IPS-20b (cell line): ENCODE measurements around the gene TSPAN6.
A peak's percentile ranks its signal among the peaks of the same experiment; 100 is the strongest.

ENCODE experiments used
- H3K27ac ChIP-seq: one replicate; pipeline ENCODE4 v1.5.1; 2013; ENCODE audit warnings: low read length
- H3K27me3 ChIP-seq: 2 replicates; pipeline ENCODE4 v1.6.1; 2013; ENCODE audit warnings: mild to moderate bottlenecking, low read length, inconsistent platforms; ENCODE audit not compliant: insufficient read depth
- H3K36me3 ChIP-seq: 2 replicates; pipeline ENCODE4 v1.6.1; 2013; ENCODE audit warnings: low read depth, mild to moderate bottlenecking, inconsistent platforms, low read length, moderate library complexity; ENCODE audit not compliant: insufficient read depth
- H3K4me1 ChIP-seq: 2 replicates; pipeline ENCODE4 v1.6.1; 2013; ENCODE audit warnings: mild to moderate bottlenecking, control low read depth, inconsistent platforms, low read length, moderate library complexity; ENCODE audit not compliant: insufficient read depth
- H3K4me3 ChIP-seq: 2 replicates; pipeline ENCODE4 v1.5.1; 2013; ENCODE audit warnings: mild to moderate bottlenecking, low read length, inconsistent platforms
- H3K9ac ChIP-seq: 2 replicates; pipeline ENCODE4 v1.6.1; 2013; ENCODE audit warnings: low read depth, mild to moderate bottlenecking, inconsistent platforms, low read length, moderate library complexity
- H3K9me3 ChIP-seq: 2 replicates; pipeline ENCODE4 v1.6.1; 2013; ENCODE audit warnings: mild to moderate bottlenecking, low read depth, low read length, inconsistent platforms; ENCODE audit not compliant: insufficient read depth

The TSPAN6 gene, protein sequence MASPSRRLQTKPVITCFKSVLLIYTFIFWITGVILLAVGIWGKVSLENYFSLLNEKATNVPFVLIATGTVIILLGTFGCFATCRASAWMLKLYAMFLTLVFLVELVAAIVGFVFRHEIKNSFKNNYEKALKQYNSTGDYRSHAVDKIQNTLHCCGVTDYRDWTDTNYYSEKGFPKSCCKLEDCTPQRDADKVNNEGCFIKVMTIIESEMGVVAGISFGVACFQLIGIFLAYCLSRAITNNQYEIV

DNA sequence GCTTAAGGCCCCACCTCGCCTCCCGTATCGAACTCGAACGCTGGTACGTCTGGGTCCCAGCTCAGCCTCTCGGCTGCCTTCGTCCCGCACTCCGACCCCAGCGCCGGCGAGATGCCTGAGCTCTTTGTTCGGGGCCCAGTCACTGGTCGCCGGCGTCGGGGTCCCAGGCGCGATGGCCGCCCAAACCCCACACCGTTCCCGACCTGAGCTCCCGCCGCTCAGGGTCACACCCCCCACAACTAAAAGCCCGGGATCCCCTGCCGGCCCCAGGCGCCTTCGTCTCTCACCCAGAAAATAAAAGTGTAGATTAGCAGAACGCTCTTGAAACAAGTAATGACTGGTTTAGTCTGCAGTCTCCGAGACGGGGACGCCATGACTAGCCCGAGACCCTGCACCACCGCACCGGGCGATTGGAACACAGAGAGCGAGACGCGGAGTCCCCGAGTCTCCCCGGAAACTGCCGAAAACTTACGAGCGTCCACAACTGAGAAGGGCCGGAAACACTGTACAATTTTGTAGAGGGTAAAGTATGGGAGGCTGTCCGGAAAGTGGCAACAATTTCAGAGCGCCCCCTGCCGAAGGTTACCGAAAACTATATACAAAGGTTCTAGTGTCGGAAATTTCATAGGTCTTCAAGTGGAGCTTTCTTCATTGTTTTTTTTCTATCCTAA lies at the start of gene TSPAN6:
Gene TSPAN6, minus strand, starts transcription at position 486 of the 671 bp plus-strand sequence. Its CDS starts 112 bp downstream, at position 374.
- Histone ChIP-seq H3K27me3 (no peaks in the 10 kb centered on the region), H3K36me3 (peaks cover 33% of the 10 kb centered on the region), H3K4me1 (0 out of 2 replicates have a peak, but pooled peaks cover 4% of the 10 kb centered on the region), H3K4me3 (peak within 1 kb of the TSS; percentile 89), H3K9me3 (no peaks in the 10 kb centered on the region), H3K9ac (peak within 1 kb of the TSS; percentile 94), H3K27ac (peak within 1 kb of the TSS; percentile 65)

DNA sequence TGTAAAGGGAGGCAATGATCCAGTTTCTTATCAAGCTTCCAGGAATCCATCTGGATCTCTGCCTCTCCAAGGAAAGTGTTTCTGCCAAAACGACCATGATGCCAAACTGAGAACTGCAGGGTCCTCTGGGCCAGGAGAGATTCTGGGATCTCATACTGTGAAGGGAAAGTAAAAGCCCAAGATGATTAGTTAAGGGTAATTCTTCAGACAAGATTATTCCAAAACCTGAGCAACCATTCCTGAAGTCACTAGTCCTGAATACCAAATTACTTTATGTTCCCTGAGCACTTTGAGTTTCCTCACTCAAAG lies 49.3 kb upstream of the TSPAN6 start:
- H3K4me1 ChIP-seq: no peaks in the 10 kb centered on the region
- H3K36me3 ChIP-seq: no peaks in the 10 kb centered on the region
- H3K27me3 ChIP-seq: no peaks in the 10 kb centered on the region
- H3K27ac ChIP-seq: no peak overlapping the region
- H3K9ac ChIP-seq: no peak overlapping the region
- no peak overlapping the region for H3K4me3 ChIP-seq
- no peaks in the 10 kb centered on the region for H3K9me3 ChIP-seq

DNA sequence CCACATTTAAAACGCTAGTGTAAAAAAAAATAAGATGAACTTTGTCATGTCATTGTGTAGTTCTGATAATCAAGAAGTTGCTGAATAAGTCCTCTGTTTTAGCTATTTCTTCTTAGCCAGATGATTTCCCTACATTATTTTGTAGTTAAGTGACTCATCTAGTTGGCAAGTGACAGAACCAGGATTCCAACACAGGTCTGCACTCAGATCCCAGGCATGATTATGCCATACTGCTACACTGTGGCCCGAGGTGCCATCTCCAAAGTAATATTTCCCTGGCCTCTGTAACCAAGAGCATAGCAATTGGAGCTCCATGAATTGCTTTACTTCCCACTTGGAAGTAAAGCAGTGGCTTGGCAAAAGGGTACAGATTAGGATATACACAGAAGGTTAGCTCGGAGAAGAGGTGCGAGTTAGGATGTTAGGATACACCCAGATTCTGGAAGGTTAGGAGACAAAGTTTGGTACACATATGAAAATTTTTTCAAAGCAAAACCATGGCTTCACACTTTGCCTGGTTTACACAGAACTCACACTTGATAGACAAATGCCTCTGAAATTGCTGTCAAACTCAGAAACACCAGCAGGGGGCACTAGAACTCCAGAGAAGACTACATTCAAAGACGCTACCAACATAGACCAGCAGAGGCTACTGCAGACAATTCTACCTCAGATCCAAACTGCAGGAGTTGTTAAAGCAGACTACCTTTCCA lies 48.8 kb upstream of the TSPAN6 start:
- no peaks in the 10 kb centered on the region for H3K36me3 ChIP-seq
- H3K4me3 ChIP-seq: no peak overlapping the region
- no peak overlapping the region for H3K9ac ChIP-seq
- no peaks in the 10 kb centered on the region for H3K27me3 ChIP-seq
- H3K27ac ChIP-seq: no peak overlapping the region
- H3K4me1 ChIP-seq: no peaks in the 10 kb centered on the region
- no peaks in the 10 kb centered on the region for H3K9me3 ChIP-seq

DNA sequence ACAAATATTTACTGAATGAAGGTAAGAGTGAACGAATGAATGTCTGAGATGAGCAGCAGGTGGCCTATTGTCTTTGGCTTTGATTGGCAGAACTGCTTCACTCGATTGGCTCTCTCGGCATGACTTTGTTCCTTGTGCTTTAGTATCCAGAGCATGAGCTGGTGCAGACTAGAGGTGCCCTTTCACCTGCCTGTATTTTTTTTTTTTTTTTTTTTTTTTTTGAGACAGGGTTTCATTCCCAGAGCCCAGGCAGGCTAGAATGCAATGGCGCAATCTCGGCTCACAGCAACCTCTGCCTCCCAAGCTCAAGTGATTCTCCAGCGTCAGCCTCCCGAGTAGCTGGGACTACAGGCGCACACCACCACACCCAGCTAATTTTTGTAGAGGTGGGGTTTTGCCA lies 46.3 kb upstream of the TSPAN6 start:
- Histone ChIP-seq H3K36me3 (no peaks in the 10 kb centered on the region), H3K27ac (no peak overlapping the region), H3K4me3 (no peak overlapping the region), H3K9me3 (no peaks in the 10 kb centered on the region), H3K4me1 (no peaks in the 10 kb centered on the region), H3K9ac (no peak overlapping the region), H3K27me3 (no peaks in the 10 kb centered on the region)

DNA sequence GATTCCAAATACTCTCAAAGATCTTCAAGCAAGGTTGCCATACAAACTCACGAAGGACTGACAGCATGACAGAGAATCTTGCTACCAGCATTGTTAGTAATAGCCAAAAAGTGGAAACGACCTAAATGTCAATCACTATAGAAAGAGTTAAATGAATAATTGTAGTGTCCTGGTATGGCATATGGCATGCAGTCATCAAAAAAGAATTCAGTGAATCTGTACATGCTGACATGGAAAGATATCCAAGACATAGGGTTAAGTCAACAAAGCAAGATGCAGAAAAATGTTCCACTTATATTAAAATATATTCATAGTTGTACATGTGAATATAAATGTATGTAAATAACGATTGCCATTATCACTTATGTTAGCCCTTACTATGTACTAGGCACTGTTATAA lies 45.0 kb upstream of the TSPAN6 start:
- H3K9ac ChIP-seq: no peak overlapping the region
- H3K27ac ChIP-seq: no peak overlapping the region
- no peaks in the 10 kb centered on the region for H3K36me3 ChIP-seq
- no peaks in the 10 kb centered on the region for H3K9me3 ChIP-seq
- no peak overlapping the region for H3K4me3 ChIP-seq
- no peaks in the 10 kb centered on the region for H3K27me3 ChIP-seq
- H3K4me1 ChIP-seq: no peaks in the 10 kb centered on the region

DNA sequence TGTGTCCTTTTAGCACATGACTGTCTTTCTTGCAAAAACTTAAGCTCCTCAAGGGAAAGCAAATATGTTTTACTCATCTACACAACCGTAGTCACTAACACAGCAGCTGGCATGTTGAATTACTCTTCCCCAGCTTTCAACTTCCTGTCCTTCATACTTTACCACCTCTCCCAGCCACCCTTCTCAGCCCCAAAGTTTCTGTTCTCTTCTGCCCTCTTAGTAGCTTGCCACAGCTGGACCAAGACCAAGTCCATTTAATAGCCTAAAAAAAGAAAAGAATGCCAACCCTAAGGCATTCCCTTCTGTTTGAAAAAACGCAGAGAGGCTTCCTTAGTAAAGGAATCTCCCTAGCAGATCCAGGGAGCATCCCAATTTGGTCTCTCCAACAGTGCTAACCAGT lies 44.1 kb upstream of the TSPAN6 start:
- Histone ChIP-seq H3K9ac (no peak overlapping the region), H3K27ac (no peak overlapping the region), H3K4me1 (no peaks in the 10 kb centered on the region), H3K36me3 (no peaks in the 10 kb centered on the region), H3K9me3 (no peaks in the 10 kb centered on the region), H3K27me3 (no peaks in the 10 kb centered on the region), H3K4me3 (no peak overlapping the region)

DNA sequence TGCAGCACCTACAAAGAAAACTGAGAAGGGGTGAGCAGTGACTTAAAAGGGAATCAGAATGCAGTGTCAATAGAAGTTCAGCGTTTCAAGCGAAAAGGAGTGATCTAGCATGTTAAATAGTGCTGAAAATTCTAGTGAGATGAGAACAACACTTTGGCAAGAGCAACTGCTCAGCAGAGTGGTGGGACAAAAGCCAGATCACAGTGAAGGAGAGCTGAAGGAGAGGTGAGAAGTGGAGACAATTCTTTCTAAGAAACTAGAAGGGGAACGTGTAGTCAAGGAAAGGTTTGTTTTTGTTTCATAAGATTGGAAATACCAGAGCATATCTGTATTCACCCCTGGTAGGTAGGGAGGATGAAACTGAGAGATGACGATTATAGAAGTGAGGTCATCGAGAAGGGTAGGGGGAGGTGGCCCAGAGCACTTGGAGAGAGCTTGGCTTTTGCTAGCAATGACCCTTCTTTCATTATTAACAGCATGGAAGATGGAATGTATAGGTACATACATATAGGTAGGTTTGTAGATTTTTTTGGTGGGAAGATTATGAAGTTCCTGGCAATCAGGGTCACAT lies 41.1 kb upstream of the TSPAN6 start:
- Histone ChIP-seq H3K4me1 (no peaks in the 10 kb centered on the region), H3K4me3 (no peak overlapping the region), H3K27me3 (no peaks in the 10 kb centered on the region), H3K27ac (no peak overlapping the region), H3K36me3 (no peaks in the 10 kb centered on the region), H3K9me3 (no peaks in the 10 kb centered on the region), H3K9ac (no peak overlapping the region)

DNA sequence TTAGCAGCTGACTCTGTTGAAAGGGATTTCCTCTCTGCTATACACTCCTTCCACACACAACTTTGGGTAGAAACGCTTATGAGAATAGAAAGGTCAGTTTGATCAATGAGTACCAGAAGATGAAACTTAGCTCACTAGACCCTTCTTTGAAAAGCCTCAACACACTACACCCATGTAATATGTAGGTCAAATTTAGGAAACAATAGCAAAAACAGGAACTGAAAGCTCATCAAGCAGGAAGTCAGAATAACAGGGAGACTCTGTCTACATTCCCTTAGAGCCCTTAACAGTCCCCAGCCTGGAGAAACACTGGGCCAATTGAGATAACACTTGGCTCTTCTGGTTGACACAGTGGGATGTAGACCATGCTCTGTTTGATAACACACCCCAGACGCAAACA lies 38.1 kb upstream of the TSPAN6 start:
- Histone ChIP-seq H3K36me3 (no peaks in the 10 kb centered on the region), H3K27me3 (no peaks in the 10 kb centered on the region), H3K9ac (no peak overlapping the region), H3K27ac (no peak overlapping the region), H3K9me3 (no peaks in the 10 kb centered on the region), H3K4me3 (no peak overlapping the region), H3K4me1 (no peaks in the 10 kb centered on the region)

DNA sequence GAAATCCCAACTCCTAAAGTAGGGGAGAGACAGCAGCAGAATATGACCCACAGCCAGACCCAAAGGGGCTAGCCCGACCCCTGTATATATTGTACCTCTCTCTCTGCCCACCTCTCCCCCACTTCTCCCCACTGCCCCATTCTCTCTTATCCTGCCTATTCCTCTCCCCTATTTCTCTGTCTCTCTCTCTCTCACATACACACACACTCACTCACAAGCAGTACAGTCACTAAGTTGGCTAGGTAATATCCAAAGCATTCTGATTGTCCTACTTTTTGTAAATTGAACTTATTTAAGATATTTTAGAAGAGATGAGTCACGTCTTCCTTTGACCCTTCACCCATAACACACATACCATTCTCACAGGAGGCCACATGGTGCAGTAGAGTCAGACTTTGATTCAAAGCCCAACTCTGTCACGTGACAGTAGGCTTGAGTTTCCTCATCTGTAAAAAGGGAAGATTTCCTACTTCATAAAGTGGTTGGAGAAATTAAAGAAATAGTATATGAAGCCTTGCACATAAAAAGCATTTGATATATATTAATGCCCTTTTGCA lies 36.9 kb upstream of the TSPAN6 start:
- Histone ChIP-seq H3K4me3 (no peak overlapping the region), H3K9me3 (no peaks in the 10 kb centered on the region), H3K36me3 (no peaks in the 10 kb centered on the region), H3K4me1 (no peaks in the 10 kb centered on the region), H3K27ac (no peak overlapping the region), H3K9ac (no peak overlapping the region), H3K27me3 (no peaks in the 10 kb centered on the region)

DNA sequence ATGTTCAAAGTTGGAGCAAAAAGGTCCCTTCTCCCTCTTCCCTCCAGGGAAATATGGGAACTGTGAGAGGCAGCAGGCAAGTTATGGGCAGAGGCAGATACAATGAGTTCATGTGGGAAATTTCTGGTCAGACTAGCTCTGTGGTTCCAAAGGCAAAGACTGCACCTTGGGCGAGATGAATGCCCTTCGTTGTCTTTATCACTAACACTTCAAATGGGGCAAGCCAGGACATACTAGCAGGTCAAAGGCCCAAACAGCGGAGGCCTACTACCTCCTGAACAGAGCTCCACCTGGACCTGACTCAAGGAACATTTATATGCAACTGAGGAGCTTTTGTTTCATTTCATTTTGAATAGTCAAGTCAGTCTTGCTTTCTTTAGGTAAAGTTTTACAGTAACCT lies 36.4 kb upstream of the TSPAN6 start:
- Histone ChIP-seq H3K9ac (no peak overlapping the region), H3K4me1 (no peaks in the 10 kb centered on the region), H3K27ac (no peak overlapping the region), H3K36me3 (no peaks in the 10 kb centered on the region), H3K27me3 (no peaks in the 10 kb centered on the region), H3K9me3 (no peaks in the 10 kb centered on the region), H3K4me3 (no peak overlapping the region)

DNA sequence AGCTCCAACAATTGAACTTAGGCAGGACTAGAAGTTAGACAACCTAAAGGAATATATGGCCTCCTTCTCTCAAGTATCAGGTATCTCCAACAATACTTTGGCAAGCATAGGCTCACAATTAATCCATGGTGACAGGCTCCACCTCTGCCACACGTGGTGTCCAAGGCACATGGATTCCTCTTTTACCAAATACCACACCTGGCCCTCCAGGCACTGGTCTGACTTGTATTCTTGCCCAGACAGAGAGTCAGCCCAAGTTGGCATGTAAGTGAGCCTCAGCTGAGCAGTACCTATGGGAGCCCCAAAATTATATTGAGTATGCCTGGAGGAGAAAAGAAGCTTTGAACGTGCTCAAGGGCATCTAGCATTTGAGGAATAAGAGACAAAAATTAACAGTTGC lies 27.0 kb upstream of the TSPAN6 start:
- Histone ChIP-seq H3K36me3 (no peaks in the 10 kb centered on the region), H3K9ac (no peak overlapping the region), H3K27ac (no peak overlapping the region), H3K4me3 (no peak overlapping the region), H3K4me1 (no peaks in the 10 kb centered on the region), H3K27me3 (no peaks in the 10 kb centered on the region), H3K9me3 (no peaks in the 10 kb centered on the region)
